IPS DF 6.9 (cell line): Measurements from ENCODE around the gene SPINK4.

Source experiments
- DNase-seq: peaks from one replicate; pipeline ENCODE4 v3.0.0-alpha.2; 2013; ENCODE audit warnings: low read depth, low spot score
- H3K27ac ChIP-seq: one replicate; pipeline ENCODE4 v1.5.1; 2013; ENCODE audit warnings: low read length, control low read depth
- H3K27me3 ChIP-seq: 2 replicates; pipeline ENCODE4 v1.6.1; 2013; ENCODE audit warnings: mild to moderate bottlenecking, low read length; ENCODE audit not compliant: control insufficient read depth, insufficient read depth
- H3K36me3 ChIP-seq: 2 replicates; pipeline ENCODE4 v1.6.1; 2013; ENCODE audit warnings: low read length; ENCODE audit not compliant: control insufficient read depth, insufficient read depth
- H3K4me1 ChIP-seq: 2 replicates; pipeline ENCODE4 v1.6.1; 2013; ENCODE audit warnings: low read length; ENCODE audit not compliant: control insufficient read depth, insufficient read depth
- H3K4me3 ChIP-seq: 2 replicates; pipeline ENCODE4 v1.5.1; 2013; ENCODE audit warnings: mild to moderate bottlenecking, low read length
- H3K9me3 ChIP-seq: 2 replicates; pipeline ENCODE4 v1.6.1; 2013; ENCODE audit warnings: low read length, inconsistent platforms; ENCODE audit not compliant: control insufficient read depth, insufficient read depth
- WGBS: extraction: QIAGEN DNeasy Blood & Tissue Kit; methylation state at CpG from one replicate; pipeline ENCODE4 v1.1.7; 2013; ENCODE audit warnings: mixed read lengths, missing lambda C conversion rate; ENCODE audit not compliant: insufficient read length, insufficient coverage; 5-methylcytosine and 5-hydroxymethylcytosine counted together

Gene SPINK4, protein sequence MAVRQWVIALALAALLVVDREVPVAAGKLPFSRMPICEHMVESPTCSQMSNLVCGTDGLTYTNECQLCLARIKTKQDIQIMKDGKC

DNA sequence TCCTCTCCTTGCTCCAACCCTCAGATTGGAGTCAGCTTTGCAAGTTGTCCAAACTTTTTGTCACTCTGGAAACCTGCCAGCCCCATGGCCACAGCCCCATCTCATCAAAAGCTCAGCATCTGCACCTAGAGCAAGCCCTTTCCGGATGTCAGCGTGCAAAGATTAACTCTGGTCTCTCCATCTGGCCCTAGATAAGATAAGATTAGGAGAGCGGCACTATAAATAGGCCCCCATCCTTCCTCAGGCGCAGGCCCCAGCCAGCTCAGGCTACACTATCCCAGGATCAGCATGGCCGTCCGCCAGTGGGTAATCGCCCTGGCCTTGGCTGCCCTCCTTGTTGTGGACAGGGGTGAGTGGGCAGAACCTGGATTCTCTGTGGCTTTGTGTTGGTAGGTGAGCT is at the start of gene SPINK4:
Gene SPINK4 (plus strand): TSS at position 247 of the 400 bp plus-strand sequence. CDS start 42 bp downstream, at position 289.
- Histone ChIP-seq H3K4me1 (no peaks in the 10 kb centered on the region; the same call in 1 of the 2 replicates), H3K9me3 (no peaks in the 10 kb centered on the region), H3K27ac (no peak within 1 kb of the TSS), H3K4me3 (no peak within 1 kb of the TSS), H3K27me3 (no peaks in the 10 kb centered on the region), H3K36me3 (no peaks in the 10 kb centered on the region)
- WGBS: no CpG with 5 or more reads among the region's 7 CpGs
- no peak for DNase-seq

DNA sequence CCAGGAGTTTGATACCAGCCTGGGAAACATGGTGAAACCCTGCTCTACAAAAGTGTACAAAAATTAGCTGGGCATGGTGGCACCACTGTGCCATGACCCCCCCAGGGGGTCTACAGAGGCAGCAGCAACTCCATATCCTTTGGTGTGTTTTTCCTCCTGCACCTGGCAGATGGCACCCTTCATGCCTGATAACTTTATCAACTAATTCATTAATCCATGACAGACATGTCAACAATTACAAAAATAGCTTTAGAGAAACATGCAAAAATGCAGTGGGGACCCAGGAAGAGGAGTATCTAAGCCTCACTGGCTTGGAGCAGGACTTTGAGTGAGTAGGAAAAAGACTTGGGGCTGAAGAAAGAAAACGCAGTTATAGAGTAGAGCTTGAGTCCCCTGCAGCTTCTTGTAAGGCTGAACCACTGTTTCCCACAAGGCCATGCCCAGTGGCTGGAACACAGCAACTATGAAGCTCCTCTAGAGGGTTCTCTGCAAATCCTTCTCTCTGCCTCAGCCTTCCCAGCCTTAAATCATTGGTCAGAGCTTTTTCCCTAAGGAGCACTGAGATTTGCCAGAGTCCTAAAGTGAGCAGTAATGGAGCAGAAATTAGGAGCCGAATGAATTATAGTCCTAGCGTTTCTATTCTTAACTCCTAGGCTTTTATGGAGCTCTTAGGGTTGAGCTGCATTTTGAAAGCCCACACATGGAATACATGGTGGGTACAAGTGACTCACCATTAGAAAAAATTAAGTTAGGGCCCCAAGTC is 47.3 kb upstream of the SPINK4 start:
- Histone ChIP-seq H3K4me3 (no peak overlapping the region), H3K9me3 (no peaks in the 10 kb centered on the region), H3K27me3 (no peaks in the 10 kb centered on the region; the same call in 1 of the 2 replicates), H3K27ac (no peak overlapping the region), H3K4me1 (no peaks in the 10 kb centered on the region; the same call in 1 of the 2 replicates), H3K36me3 (no peaks in the 10 kb centered on the region)
- WGBS: no CpG with 5 or more reads among the region's 3 CpGs
- no peak for DNase-seq

DNA sequence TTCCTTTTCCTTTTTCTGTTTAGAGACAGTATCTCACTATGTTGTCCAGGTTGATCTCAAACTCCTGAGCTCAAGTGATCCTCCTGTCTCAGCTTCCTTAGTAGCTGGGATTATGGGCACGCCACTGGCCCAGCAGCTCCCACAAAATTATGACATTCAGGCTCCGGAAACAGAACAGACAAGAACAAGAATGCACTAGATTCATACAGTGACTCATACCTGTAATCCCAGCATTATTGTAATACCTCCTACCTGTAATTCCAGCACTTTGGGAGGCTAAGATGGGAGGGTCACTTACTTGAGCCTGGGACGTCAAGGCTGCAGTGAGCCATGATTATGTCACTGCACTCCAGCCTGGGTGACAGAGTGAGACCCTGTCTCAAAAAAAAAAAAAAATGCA is 46.1 kb upstream of the SPINK4 start:
- no peak overlapping the region for H3K4me3 ChIP-seq
- WGBS: no CpG with 5 or more reads among the region's 3 CpGs
- DNase-seq: no peak
- H3K27ac ChIP-seq: no peak overlapping the region
- no peaks in the 10 kb centered on the region for H3K9me3 ChIP-seq
- no peaks in the 10 kb centered on the region for H3K36me3 ChIP-seq
- no peaks in the 10 kb centered on the region; the same call in 1 of the 2 replicates for H3K4me1 ChIP-seq
- H3K27me3 ChIP-seq: no peaks in the 10 kb centered on the region; the same call in 1 of the 2 replicates

DNA sequence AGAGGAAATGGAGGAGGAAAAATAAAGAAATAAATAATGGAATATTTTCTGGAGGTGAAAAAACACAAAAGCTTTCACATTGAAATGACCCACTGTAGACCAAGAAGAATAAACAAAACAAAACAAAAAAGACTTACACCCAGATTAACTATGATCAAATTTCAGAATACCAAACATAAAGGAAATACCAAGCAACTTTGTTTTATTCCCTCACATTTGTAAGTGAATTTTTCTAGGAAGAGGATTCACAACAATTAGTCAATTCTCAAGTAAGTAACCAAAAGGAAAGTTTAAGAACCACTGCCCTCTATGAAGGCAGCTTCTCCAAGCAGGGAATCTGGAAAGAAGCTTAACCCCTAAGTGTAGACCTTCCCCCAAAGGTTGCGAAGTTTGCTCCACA is 43.2 kb upstream of the SPINK4 start:
- no peak overlapping the region for H3K4me3 ChIP-seq
- no CpG with 5 or more reads among the region's 1 CpG for WGBS

DNA sequence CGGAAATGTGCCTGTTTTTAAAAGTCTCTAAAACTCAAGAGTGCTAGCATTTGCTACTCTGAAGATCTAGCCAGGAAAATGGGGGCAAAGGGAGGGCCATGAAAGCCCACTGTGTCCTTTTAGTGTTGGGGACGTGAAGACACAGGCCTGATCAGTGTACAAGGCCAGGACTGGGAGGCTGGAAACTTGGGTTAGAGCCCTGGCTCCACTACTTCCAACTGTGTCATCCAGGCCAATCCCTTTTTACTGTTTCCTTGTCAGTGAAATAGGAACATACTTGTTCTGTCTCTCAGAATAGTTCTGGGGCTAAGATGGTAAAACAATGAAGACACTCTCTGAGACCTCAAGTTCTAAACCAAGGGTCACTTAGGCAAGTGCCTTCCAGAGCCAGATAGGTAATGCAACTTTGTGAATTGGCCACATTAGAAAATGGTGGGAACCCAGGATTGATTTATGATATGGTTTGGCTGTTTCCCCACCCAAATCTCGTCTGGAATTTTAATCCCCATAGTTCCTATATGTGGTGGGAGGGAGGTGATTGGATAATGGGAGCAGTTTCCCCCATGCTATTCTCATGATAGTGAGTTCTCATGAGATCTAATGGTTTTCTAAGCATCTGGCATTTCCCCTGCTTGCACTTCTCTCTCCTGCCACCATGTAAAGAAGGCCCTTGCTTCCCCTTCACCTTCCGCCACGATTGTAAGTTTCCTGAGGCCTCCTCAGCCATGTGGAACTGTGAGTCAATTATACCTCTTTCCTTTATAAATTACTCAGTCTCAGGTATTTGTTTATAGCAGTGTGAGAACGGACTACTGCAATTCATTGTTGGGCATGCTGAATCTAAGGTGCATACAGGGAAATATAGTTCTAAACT is 42.5 kb upstream of the SPINK4 start:
- H3K27ac ChIP-seq: no peak overlapping the region
- H3K4me1 ChIP-seq: no peaks in the 10 kb centered on the region; the same call in 1 of the 2 replicates
- H3K36me3 ChIP-seq: no peaks in the 10 kb centered on the region
- no peak overlapping the region for H3K4me3 ChIP-seq
- H3K27me3 ChIP-seq: no peaks in the 10 kb centered on the region; the same call in 1 of the 2 replicates
- no peaks in the 10 kb centered on the region for H3K9me3 ChIP-seq
- no CpG with 5 or more reads among the region's 6 CpGs for WGBS
- no peak for DNase-seq

More for the DNA sequence above, 43.2 kb upstream of the SPINK4 start:
- no peaks in the 10 kb centered on the region; the same call in 1 of the 2 replicates for H3K4me1 ChIP-seq
- no peak overlapping the region for H3K27ac ChIP-seq
- no peak for DNase-seq
- no peaks in the 10 kb centered on the region; the same call in 1 of the 2 replicates for H3K27me3 ChIP-seq
- no peaks in the 10 kb centered on the region for H3K36me3 ChIP-seq
- no peaks in the 10 kb centered on the region for H3K9me3 ChIP-seq

DNA sequence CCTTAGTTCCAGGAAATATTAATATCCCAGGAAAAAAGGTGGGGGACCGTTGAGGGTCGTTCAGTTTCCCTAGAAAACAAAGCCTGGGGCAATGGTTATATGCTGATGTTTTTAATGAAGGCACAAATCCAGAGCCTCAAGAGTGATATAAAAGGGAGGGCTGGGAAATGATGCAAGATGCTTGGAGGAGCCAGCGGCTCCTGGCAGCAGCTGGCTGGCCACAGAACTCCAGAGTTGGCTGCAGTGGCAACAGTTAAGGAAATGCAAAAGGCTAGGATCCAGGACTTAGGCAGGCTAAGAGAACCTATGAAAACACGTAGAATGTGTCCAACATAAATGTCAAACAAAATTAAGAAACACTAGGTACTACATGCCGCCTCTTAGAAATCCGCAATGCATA is 41.8 kb upstream of the SPINK4 start:
- no peak for DNase-seq
- no peaks in the 10 kb centered on the region; the same call in 1 of the 2 replicates for H3K4me1 ChIP-seq
- H3K27ac ChIP-seq: no peak overlapping the region
- no peaks in the 10 kb centered on the region for H3K36me3 ChIP-seq
- no peak overlapping the region for H3K4me3 ChIP-seq
- H3K27me3 ChIP-seq: no peaks in the 10 kb centered on the region
- H3K9me3 ChIP-seq: no peaks in the 10 kb centered on the region
- no CpG with 5 or more reads among the region's 6 CpGs for WGBS

DNA sequence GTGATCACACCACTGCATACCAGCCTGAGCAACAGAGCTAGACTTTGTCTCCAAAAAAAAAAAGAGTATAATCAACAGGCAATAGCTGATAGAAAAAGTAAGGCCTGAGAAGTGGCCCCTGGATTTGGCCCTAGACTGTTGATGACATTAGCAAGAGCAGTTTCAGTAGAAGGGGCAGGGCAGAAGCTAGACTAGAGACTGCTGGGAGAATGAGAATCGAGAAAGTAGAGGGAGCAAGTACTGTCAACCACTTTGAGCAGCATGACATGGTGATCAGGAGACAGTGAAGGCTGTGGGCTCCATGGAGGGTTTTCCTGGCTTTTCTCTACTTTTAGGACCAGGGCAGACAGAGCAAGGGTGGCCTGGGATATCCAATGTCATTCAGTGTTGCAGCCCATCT is 37.9 kb upstream of the SPINK4 start:
- H3K36me3 ChIP-seq: no peaks in the 10 kb centered on the region
- no peak overlapping the region for H3K27ac ChIP-seq
- H3K27me3 ChIP-seq: no peaks in the 10 kb centered on the region
- no CpG with 5 or more reads among the region's 1 CpG for WGBS
- no peaks in the 10 kb centered on the region for H3K9me3 ChIP-seq
- H3K4me3 ChIP-seq: no peak overlapping the region
- DNase-seq: no peak
- no peaks in the 10 kb centered on the region; the same call in 1 of the 2 replicates for H3K4me1 ChIP-seq

DNA sequence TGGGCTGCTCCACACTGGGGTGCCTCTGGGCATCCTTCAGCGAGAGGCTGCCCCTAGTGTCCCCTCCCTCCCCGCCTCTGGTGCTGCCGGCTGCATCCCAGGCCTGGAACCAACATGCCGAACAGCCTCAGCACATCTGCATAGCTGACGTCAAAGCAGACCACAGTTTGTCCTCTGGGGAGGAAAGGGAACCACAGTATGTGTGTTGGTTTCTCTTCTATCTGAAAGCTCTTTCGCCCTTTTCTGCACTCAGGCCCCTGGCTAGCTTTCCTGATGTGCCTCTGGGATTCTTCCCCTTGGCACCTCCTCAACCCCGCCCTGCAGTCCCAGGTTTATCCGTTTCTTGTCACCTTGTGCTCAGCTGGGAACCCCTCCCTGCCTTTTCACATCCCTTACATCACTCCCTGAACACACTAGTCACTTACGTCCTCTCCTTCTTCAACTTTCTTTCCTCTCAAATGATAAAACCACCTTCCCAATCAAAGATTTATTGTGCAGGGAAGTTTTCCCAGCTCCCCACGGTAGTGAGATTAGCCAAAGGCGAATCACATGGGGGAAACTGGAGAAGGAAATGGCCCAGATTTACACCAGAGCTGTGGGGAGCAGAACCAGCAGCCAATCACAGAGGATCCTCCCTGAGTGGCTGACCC is 37.3 kb upstream of the SPINK4 start:
- 100% methylated on average over 1 of the region's 11 CpGs for WGBS
- H3K4me1 ChIP-seq: no peaks in the 10 kb centered on the region
- no peak overlapping the region for H3K4me3 ChIP-seq
- H3K36me3 ChIP-seq: no peaks in the 10 kb centered on the region
- no peak for DNase-seq
- H3K27ac ChIP-seq: no peak overlapping the region
- no peaks in the 10 kb centered on the region for H3K27me3 ChIP-seq
- H3K9me3 ChIP-seq: no peaks in the 10 kb centered on the region

DNA sequence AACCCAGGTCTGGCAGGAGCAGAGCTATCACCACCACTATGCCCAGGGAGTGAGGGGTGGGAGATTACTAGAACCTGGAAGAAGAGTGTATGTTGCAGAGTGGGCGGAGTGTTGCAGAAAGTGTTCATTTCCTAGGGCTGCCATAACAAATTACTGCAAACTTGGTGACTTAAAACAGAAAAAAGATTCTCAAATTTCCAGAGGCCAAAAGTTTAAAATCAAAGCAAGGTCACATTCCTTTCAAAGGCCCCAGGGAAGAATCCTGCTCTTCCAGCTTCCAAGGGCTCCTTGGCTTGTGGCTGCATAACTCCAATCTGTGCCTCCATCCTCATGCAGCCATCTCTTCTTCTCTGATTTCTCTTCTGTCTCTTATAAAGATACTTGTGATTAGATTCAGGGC is 30.6 kb upstream of the SPINK4 start:
- H3K9me3 ChIP-seq: no peaks in the 10 kb centered on the region
- H3K4me3 ChIP-seq: no peak overlapping the region
- H3K36me3 ChIP-seq: no peaks in the 10 kb centered on the region
- no peaks in the 10 kb centered on the region for H3K27me3 ChIP-seq
- H3K4me1 ChIP-seq: no peaks in the 10 kb centered on the region
- no peak overlapping the region for H3K27ac ChIP-seq
- no peak for DNase-seq
- WGBS: no CpG with 5 or more reads among the region's 1 CpG
